ENCODE measurements around the gene SCFD2.

GRCh38 chr4:52983563-52984303, 382.1 kb downstream of the SCFD2 start:
- TF ChIP-seq, protein P1, sequence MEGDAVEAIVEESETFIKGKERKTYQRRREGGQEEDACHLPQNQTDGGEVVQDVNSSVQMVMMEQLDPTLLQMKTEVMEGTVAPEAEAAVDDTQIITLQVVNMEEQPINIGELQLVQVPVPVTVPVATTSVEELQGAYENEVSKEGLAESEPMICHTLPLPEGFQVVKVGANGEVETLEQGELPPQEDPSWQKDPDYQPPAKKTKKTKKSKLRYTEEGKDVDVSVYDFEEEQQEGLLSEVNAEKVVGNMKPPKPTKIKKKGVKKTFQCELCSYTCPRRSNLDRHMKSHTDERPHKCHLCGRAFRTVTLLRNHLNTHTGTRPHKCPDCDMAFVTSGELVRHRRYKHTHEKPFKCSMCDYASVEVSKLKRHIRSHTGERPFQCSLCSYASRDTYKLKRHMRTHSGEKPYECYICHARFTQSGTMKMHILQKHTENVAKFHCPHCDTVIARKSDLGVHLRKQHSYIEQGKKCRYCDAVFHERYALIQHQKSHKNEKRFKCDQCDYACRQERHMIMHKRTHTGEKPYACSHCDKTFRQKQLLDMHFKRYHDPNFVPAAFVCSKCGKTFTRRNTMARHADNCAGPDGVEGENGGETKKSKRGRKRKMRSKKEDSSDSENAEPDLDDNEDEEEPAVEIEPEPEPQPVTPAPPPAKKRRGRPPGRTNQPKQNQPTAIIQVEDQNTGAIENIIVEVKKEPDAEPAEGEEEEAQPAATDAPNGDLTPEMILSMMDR (IDR thresholded peaks at IDR 0.05; ENCODE audit: poor library complexity, severe bottlenecking), result peak; percentile 77
- no peak for TF ChIP-seq EZH2 (IDR thresholded peaks at IDR 0.05; ENCODE audit: borderline replicate concordance, insufficient read depth, low read length, poor library complexity, severe bottlenecking)
- no peak for TF ChIP-seq POLR2AphosphoS5 (IDR thresholded peaks at IDR 0.05)
